WTC11 (cell line): Measurements from ENCODE around the gene KPRP. TPM values are rescaled to one million over a fixed set of nuclear protein-coding genes. Genes with fewer than 3 reads are reported as not detected.

Experiments
- ATAC-seq: fragments of 200-7000 bp; cut with Tn5 transposase; 2 replicates; pipeline ENCODE4 v1.10.0; 2021; ENCODE audit warnings: mild to moderate bottlenecking, moderate library complexity
- CTCF ChIA-PET: fragments of 300-600 bp; sonication (Branson Sonifier 250); formaldehyde crosslinking; loops from one replicate; lab custom pipeline; 2021; ENCODE audit warnings: antibody characterized with exemption; lab: Charles Lee
- POLR2A ChIA-PET: fragments of 350-600 bp; sonication (Branson Sonifier 250); formaldehyde crosslinking; loops from one replicate; lab custom pipeline; 2021; ENCODE audit warnings: antibody characterized with exemption; lab: Charles Lee
- DNase-seq: peaks from one replicate; pipeline ENCODE4 v3.0.0; 2021; ENCODE audit warnings: low spot score
- H3K27ac Mint-ChIP-seq: 2 replicates; pipeline ENCODE4 v1.8.0; 2021; ENCODE audit warnings: mixed read lengths
- H3K27me3 Mint-ChIP-seq: 2 replicates; pipeline ENCODE4 v1.8.0; 2021; ENCODE audit warnings: low read depth, mild to moderate bottlenecking, moderate library complexity, mixed read lengths
- H3K36me3 Mint-ChIP-seq: 2 replicates; pipeline ENCODE4 v1.8.0; 2021; ENCODE audit warnings: mixed read lengths
- H3K4me1 Mint-ChIP-seq: 2 replicates; pipeline ENCODE4 v1.8.0; 2022; ENCODE audit warnings: mixed read lengths
- H3K4me3 Mint-ChIP-seq: 2 replicates; pipeline ENCODE4 v1.8.0; 2021; ENCODE audit warnings: mild to moderate bottlenecking, moderate library complexity, mixed read lengths
- H3K9me3 Mint-ChIP-seq: 2 replicates; pipeline ENCODE4 v1.8.0; 2021; ENCODE audit warnings: mixed read lengths
- AFF4 ChIP-seq: sonication (generic); formaldehyde crosslinking; IDR thresholded peaks from 2 replicates; pipeline ENCODE4 v1.8.1; 2023; ENCODE audit warnings: mild to moderate bottlenecking, missing genetic modification reagents, borderline replicate concordance
- ATF2 ChIP-seq: sonication (generic); formaldehyde crosslinking; IDR thresholded peaks from 2 replicates; pipeline ENCODE4 v1.8.1; 2022; ENCODE audit warnings: low read depth, missing genetic modification reagents, borderline replicate concordance
- CBFB ChIP-seq: sonication (generic); formaldehyde crosslinking; IDR thresholded peaks from 2 replicates; pipeline ENCODE4 v1.8.1; 2022; ENCODE audit warnings: mild to moderate bottlenecking, low read depth, missing genetic modification reagents
- CREB1 ChIP-seq: sonication (generic); formaldehyde crosslinking; IDR thresholded peaks from 2 replicates; pipeline ENCODE4 v1.8.0; 2023; ENCODE audit warnings: mild to moderate bottlenecking, missing genetic modification reagents
- EMX1 ChIP-seq: fragments of 250-450 bp; sonication (Bioruptor Pico); IDR thresholded peaks from 2 replicates; pipeline ENCODE4 v1.8.0; 2021; ENCODE audit warnings: mild to moderate bottlenecking
- ESRRA ChIP-seq: sonication (generic); formaldehyde crosslinking; IDR thresholded peaks from 2 replicates; pipeline ENCODE4 v1.8.1; 2022; ENCODE audit warnings: mild to moderate bottlenecking, missing genetic modification reagents, borderline replicate concordance
- GRHL2 ChIP-seq: fragments of 250-450 bp; sonication (Bioruptor Pico); IDR thresholded peaks from 2 replicates; pipeline ENCODE4 v1.8.0; 2022; ENCODE audit warnings: mild to moderate bottlenecking, moderate library complexity; ENCODE audit not compliant: insufficient replicate concordance, severe bottlenecking
- MAX ChIP-seq: sonication (generic); formaldehyde crosslinking; IDR thresholded peaks from 2 replicates; pipeline ENCODE4 v1.8.0; 2022; ENCODE audit warnings: mild to moderate bottlenecking, missing genetic modification reagents
- NFATC4 ChIP-seq: fragments of 250-450 bp; sonication (Bioruptor Pico); IDR thresholded peaks from 2 replicates; pipeline ENCODE4 v1.9.0; 2021; ENCODE audit warnings: mild to moderate bottlenecking
- NFYB ChIP-seq: sonication (generic); formaldehyde crosslinking; conservative IDR thresholded peaks from 2 replicates; pipeline ENCODE4 v1.8.0; 2022; ENCODE audit warnings: low read depth, missing genetic modification reagents
- NR2C2 ChIP-seq: sonication (generic); formaldehyde crosslinking; IDR thresholded peaks from 2 replicates; pipeline ENCODE4 v1.8.0; 2022; ENCODE audit warnings: mild to moderate bottlenecking, missing genetic modification reagents
- RELA ChIP-seq: sonication (generic); formaldehyde crosslinking; IDR thresholded peaks from 2 replicates; pipeline ENCODE4 v1.8.1; 2022; ENCODE audit warnings: missing genetic modification reagents, mild to moderate bottlenecking, borderline replicate concordance
- SMAD3 ChIP-seq: sonication (generic); formaldehyde crosslinking; IDR thresholded peaks from 2 replicates; pipeline ENCODE4 v1.8.0; 2022; ENCODE audit warnings: missing genetic modification reagents, mild to moderate bottlenecking, borderline replicate concordance
- SMAD4 ChIP-seq: sonication (generic); formaldehyde crosslinking; IDR thresholded peaks from 2 replicates; pipeline ENCODE4 v1.8.0; 2022; ENCODE audit warnings: mild to moderate bottlenecking, missing genetic modification reagents
- SOX15 ChIP-seq: fragments of 250-450 bp; sonication (Bioruptor Pico); IDR thresholded peaks from 2 replicates; pipeline ENCODE4 v1.9.0; 2021; ENCODE audit warnings: mild to moderate bottlenecking
- TEAD1 ChIP-seq: sonication (generic); formaldehyde crosslinking; IDR thresholded peaks from 2 replicates; pipeline ENCODE4 v1.8.0; 2022; ENCODE audit warnings: mild to moderate bottlenecking, missing genetic modification reagents
- TEAD4 ChIP-seq: sonication (generic); formaldehyde crosslinking; IDR thresholded peaks from 2 replicates; pipeline ENCODE4 v1.8.0; 2022; ENCODE audit warnings: mild to moderate bottlenecking, missing genetic modification reagents
- ZBTB21 ChIP-seq: sonication (generic); formaldehyde crosslinking; IDR thresholded peaks from 2 replicates; pipeline ENCODE4 v1.8.1; 2023; ENCODE audit warnings: mild to moderate bottlenecking, missing genetic modification reagents, borderline replicate concordance
- ZNF138 ChIP-seq: sonication (generic); formaldehyde crosslinking; conservative IDR thresholded peaks from 2 replicates; pipeline ENCODE4 v1.8.1; 2022; ENCODE audit warnings: mild to moderate bottlenecking, moderate library complexity, missing genetic modification reagents
- ZNF219 ChIP-seq: sonication (generic); formaldehyde crosslinking; IDR thresholded peaks from 2 replicates; pipeline ENCODE4 v1.8.0; 2023; ENCODE audit warnings: missing genetic modification reagents, mild to moderate bottlenecking, borderline replicate concordance
- ZNF396 ChIP-seq: fragments of 250-450 bp; sonication (Bioruptor Pico); IDR thresholded peaks from 2 replicates; pipeline ENCODE4 v1.8.0; 2021; ENCODE audit warnings: mild to moderate bottlenecking, moderate library complexity, borderline replicate concordance
- ZSCAN18 ChIP-seq: fragments of 250-450 bp; sonication (Bioruptor Pico); IDR thresholded peaks from 2 replicates; pipeline ENCODE4 v2.1.2; 2022; ENCODE audit warnings: mild to moderate bottlenecking, moderate library complexity
- total RNA-seq: library from RNA; stranded (reverse); gene quantifications from 3 replicates; pipeline ENCODE4 v1.2.3, GENCODE V29; 2021
- TF ChIP-seq, protein P1 (sequence below): fragments of 250-450 bp; sonication (Bioruptor Pico); IDR thresholded peaks from 2 replicates; pipeline ENCODE4 v1.9.0; 2021; ENCODE audit warnings: mild to moderate bottlenecking
- TF ChIP-seq, protein P2 (sequence below): sonication (generic); formaldehyde crosslinking; conservative IDR thresholded peaks from 2 replicates; pipeline ENCODE4 v1.8.1; 2022; ENCODE audit warnings: mild to moderate bottlenecking, missing genetic modification reagents

KPRP gene
- total RNA-seq, 1 experiment from 2014 or later = not detected

- no peaks in the 10 kb centered on the region for H3K4me1 Mint-ChIP-seq
- H3K4me3 Mint-ChIP-seq = no peak overlapping the region
- H3K27me3 Mint-ChIP-seq = peaks cover 6% of the 10 kb centered on the region; the same call in 1 of the 2 replicates
- H3K27ac Mint-ChIP-seq = no peak overlapping the region
- no peak for TF ChIP-seq MAX
- TF ChIP-seq ZNF138 (CRISPR knock-in tag) = no peak
- TF ChIP-seq ZBTB21 (CRISPR knock-in tag) = no peak
- TF ChIP-seq, protein P1, sequence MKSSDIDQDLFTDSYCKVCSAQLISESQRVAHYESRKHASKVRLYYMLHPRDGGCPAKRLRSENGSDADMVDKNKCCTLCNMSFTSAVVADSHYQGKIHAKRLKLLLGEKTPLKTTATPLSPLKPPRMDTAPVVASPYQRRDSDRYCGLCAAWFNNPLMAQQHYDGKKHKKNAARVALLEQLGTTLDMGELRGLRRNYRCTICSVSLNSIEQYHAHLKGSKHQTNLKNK (CRISPR knock-in tag) = no peak
- no peak for TF ChIP-seq SOX15 (CRISPR knock-in tag)
- no peak for TF ChIP-seq GRHL2 (CRISPR knock-in tag)
- TF ChIP-seq CREB1 (CRISPR knock-in tag) = no peak
- no peak for TF ChIP-seq AFF4 (CRISPR knock-in tag)
- TF ChIP-seq NFYB (CRISPR knock-in tag) = no peak
- no peak for TF ChIP-seq ESRRA (CRISPR knock-in tag)
- TF ChIP-seq RELA = no peak
- no peak for TF ChIP-seq TEAD4 (CRISPR knock-in tag)
- TF ChIP-seq ATF2 = no peak
- TF ChIP-seq SMAD3 (CRISPR knock-in tag) = no peak
- TF ChIP-seq ZSCAN18 (CRISPR knock-in tag) = no peak
- POLR2A ChIA-PET = no interaction called here
- ATAC-seq = no peak
- peaks cover 68% of the 10 kb centered on the region for H3K36me3 Mint-ChIP-seq
- CTCF ChIA-PET = no interaction called here
- peaks cover 85% of the 10 kb centered on the region for H3K9me3 Mint-ChIP-seq
- no peak for DNase-seq
These were observed 11.2 kb downstream of the KPRP start for GRCh38 chr1:152768847-152769533.

DNA sequence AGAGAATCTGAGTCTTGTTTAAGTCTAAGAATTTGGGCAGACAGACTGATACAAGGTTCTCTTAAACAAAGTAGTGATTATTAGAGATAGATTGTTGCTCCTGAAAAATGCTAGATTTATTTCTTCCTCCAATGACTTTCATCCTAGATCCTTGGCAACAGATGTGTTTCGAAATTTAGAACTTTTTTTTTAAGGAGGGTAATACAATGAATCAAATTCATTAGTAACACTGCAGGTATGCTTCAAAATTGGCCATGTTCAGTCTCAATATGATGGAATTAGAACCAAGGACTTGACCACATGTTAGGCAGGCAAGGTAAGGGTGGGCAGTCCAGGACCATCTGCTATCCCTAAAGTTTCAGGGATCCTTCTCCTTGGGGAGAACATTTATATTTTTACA lies 12.6 kb downstream of the KPRP start:
- Mint-ChIP-seq H3K4me1 (no peaks in the 10 kb centered on the region), H3K9me3 (peaks cover 89% of the 10 kb centered on the region), H3K27me3 (peaks cover 6% of the 10 kb centered on the region), H3K27ac (no peak overlapping the region), H3K4me3 (no peak overlapping the region), H3K36me3 (peaks cover 76% of the 10 kb centered on the region)
- POLR2A ChIA-PET = no interaction called here
- no peak for DNase-seq
- CTCF ChIA-PET = no interaction called here
- no peak for ATAC-seq
- TF ChIP-seq, protein P1 (CRISPR knock-in tag) = no peak
- TF ChIP-seq, protein P2, sequence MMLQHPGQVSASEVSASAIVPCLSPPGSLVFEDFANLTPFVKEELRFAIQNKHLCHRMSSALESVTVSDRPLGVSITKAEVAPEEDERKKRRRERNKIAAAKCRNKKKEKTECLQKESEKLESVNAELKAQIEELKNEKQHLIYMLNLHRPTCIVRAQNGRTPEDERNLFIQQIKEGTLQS (CRISPR knock-in tag) = no peak
- TF ChIP-seq NFATC4 (CRISPR knock-in tag) (no peak), ESRRA (CRISPR knock-in tag) (no peak), SMAD4 (CRISPR knock-in tag) (no peak), NR2C2 (CRISPR knock-in tag) (no peak), CBFB (CRISPR knock-in tag) (no peak), ZNF396 (CRISPR knock-in tag) (no peak), ZNF219 (CRISPR knock-in tag) (no peak), EMX1 (no peak), TEAD4 (CRISPR knock-in tag) (no peak), TEAD1 (CRISPR knock-in tag) (no peak), ZSCAN18 (CRISPR knock-in tag) (no peak)
